HCT116 (cell line): ENCODE data around the gene PAX8.

ENCODE experiments used
- ATF3 ChIP-seq: IDR thresholded peaks from 2 replicates; pipeline ENCODE4 v1.6.1; 2012
- CTCF ChIP-seq, 3 experiments: fragments of 200-600 bp in 1 of 3; sonication (generic) in 1 of 3; IDR thresholded peaks in 2 of 3; conservative IDR thresholded peaks in 1 of 3; 2 replicates each; pipeline ENCODE4 v1.5.1; 2012 to 2017; ENCODE audit warnings: low read depth in 2 of 3, low read length in 2 of 3, antibody characterized with exemption in 1 of 3, borderline replicate concordance in 1 of 3, control low read depth in 1 of 3, mild to moderate bottlenecking in 1 of 3, mixed read lengths in 1 of 3, mixed run types in 1 of 3, moderate library complexity in 1 of 3; ENCODE audit not compliant: insufficient read depth in 1 of 3
- EZH2 ChIP-seq: fragments of 200-600 bp; sonication (generic); IDR thresholded peaks from 2 replicates; pipeline ENCODE4 v1.6.1; 2017; ENCODE audit warnings: antibody characterized with exemption, mixed run types
- JUND ChIP-seq: IDR thresholded peaks from 2 replicates; pipeline ENCODE4 v1.6.1; 2012
- MAX ChIP-seq: IDR thresholded peaks from 2 replicates; pipeline ENCODE4 v1.6.1; 2012
- POLR2A ChIP-seq: IDR thresholded peaks from 2 replicates; pipeline ENCODE4 v1.7.0; 2011; ENCODE audit warnings: borderline replicate concordance; ENCODE audit not compliant: insufficient read depth, insufficient read length; ENCODE audit errors: extremely low read depth
- POLR2AphosphoS5 ChIP-seq: IDR thresholded peaks from 2 replicates; pipeline ENCODE4 v1.6.1; 2011; ENCODE audit warnings: mild to moderate bottlenecking, low read depth, low read length, moderate library complexity
- RAD21 ChIP-seq: IDR thresholded peaks from 2 replicates; pipeline ENCODE4 v1.6.1; 2012; ENCODE audit warnings: low read depth, mild to moderate bottlenecking
- TCF7L2 ChIP-seq: IDR thresholded peaks from 2 replicates; pipeline ENCODE4 v1.7.0; 2011; ENCODE audit warnings: borderline replicate concordance, inconsistent platforms; ENCODE audit not compliant: insufficient read depth, insufficient read length; ENCODE audit errors: extremely low read depth

GRCh38 chr2:113200736-113201490, 77.8 kb downstream of the PAX8 start:
- TF ChIP-seq CTCF (IDR thresholded peaks at IDR 0.05 in 2 of 3, conservative IDR thresholded peaks at IDR 0.05 in 1 of 3; ENCODE audit: borderline replicate concordance in 1 of 3, insufficient read depth in 1 of 3, low read depth in 2 of 3, low read length in 2 of 3) (no peak), POLR2AphosphoS5 (no peak), EZH2 (no peak), MAX (no peak), TCF7L2 (no peak), RAD21 (no peak), ATF3 (no peak), JUND (no peak), POLR2A (no peak)
